NCI-H2107 (cell line): ENCODE results near the gene WNT2.
"Not testable (repeated sequence)": the region's sequence is repeated elsewhere in the genome, so short reads cannot be mapped to it uniquely, and the experiment has no call there.

Experiments used
- DNase-seq: peaks from one replicate; lab custom pipeline; 2025; lab: John Stamatoyannopoulos, UW

The WNT2 gene

DNA sequence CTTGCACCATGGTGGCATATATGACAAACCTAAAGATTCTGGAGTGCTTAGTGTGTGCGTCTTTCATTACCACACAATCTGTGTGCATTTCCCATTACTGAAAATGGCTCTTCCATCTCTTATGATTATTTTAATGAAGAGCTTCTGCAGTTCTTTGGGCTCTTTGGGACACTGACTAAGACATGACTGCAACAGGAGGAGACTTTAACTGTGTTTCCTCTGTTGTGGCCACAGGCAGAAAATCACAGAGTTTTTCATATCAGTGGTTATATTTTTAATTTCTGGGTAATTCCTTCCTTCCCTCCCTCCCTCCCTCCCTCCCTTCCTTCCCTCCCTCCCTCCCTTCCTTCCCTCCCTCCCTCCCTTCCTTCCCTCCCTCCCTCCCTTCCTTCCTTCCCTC is 58.1 kb downstream of the WNT2 start:
- DNase-seq = no peak

DNA sequence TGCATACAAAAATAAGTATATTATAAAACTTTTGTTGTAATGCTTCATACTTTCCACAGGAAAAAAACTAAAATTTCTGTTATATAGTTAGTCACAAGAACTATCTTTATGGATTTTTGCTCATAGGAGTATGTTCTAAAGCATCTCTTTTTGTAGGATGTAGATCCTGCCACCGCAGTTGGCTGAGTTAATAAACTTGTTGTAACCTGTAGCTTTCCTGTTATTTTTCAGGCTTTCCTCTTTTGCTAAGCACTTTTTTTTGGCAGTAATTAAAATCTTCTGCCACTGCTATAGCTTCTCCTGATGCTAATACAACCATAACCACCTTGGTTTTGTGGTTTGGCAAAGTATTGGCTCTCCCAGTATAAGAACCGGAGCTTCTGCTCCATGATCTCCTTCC is 60.3 kb downstream of the WNT2 start:
- DNase-seq = no peak

DNA sequence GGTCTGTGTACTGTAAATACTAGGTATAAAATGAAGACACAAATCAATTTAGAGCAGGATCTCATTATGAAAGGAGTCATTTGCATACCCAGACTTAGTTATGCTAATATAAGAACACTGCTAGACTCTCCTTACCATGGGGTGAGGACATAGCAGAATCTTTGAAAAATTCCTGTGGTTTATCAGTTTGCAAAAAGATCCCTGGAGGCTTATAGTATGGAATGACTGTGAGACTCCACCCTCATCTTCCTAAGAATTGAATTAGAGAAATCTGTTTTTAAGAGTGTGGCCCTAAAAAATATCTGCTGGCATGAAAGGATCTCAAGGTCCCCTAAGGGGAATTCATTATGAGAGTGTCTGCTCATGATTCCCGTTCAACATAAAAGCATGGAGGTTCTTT is 63.2 kb downstream of the WNT2 start:
- no peak for DNase-seq

- no peak for DNase-seq
Observed at GRCh38 chr7:117251687-117252086, 71.2 kb downstream of the WNT2 start.

GRCh38 chr7:117250801-117251200 is 72.1 kb downstream of the WNT2 start:
- no peak for DNase-seq

DNA sequence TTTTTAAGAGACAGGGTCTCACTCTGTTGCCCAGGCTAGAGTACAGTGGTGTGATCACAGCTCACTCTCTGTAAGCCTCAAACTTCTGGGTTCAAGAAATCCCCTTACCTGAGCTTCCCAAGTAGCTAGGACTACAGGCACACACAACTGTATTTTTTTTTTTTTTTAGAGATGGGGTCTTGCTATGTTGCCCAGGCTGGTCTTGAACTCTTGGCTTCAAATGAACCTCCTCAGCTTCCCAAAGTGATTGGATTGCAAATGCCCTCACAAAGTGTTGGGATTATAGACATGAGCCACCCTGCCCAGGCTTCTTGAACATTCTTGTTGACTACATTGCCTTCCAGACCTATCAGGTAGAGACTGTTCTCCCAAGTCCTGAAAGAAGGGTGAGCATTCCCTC is 72.6 kb downstream of the WNT2 start:
- DNase-seq = no peak

DNA sequence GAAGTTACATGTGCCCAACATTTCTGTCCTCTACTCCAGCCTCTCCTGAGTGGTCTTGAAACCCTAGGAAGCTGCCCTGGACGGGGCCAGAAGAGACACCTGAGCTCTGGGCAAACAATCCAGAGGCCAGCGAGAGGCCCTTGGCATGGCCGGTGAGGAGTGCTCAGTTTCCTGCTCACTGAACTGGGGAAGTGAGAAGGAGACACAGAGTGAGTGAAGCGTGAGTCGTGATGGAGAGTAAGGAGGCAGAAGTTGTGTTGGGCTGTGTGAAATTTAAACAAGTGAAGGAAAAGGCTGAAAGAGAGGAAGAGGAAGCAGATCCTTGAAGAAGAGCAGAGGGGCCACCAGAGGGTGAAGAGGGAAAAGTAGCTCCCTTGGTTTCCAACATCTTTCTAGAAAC is 73.2 kb downstream of the WNT2 start:
- no peak for DNase-seq

DNA sequence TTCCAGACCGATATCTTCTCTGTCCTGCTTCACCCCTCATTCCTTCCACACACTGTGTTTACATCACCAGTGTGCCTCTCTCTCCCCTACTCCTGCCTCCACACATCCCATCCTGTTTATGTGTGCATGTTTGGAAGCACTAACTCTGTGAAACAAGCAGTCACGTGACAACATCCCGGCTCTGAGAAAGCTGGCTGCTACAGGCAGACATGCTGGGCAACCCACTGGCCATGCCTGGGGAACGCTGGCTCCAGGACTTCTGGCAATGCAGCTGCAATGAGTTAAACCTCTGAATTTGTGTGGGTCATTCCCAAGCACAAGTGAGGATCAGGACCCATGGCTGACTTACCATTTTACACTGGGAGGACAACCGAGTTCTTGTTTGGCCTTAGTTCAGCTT is 74.0 kb downstream of the WNT2 start:
- no peak for DNase-seq

- no peak for DNase-seq
Observed at GRCh38 chr7:117247809-117248208, 75.0 kb downstream of the WNT2 start.

GRCh38 chr7:117245703-117246102 is 77.2 kb downstream of the WNT2 start:
- not testable (repeated sequence) for DNase-seq

DNA sequence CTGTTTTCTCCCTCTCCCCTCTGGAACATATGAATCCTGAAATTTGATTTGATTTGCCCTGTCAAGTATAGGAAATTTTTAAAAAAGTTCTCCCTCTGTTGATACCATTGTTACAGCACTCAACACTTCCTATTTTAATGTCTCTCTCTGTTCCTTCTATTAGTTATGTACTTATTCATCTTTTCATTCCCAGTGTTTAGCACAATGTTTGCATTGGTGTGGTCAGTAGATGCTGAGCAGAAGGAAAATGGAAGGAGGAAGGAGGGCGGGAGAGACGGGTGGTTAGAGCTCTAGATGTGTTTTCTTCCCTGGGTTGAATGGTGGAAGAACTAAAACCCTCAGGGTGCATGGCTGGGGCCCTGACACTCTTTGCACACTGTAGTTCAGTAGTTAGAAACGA is 79.5 kb downstream of the WNT2 start:
- DNase-seq = no peak

GRCh38 chr7:117241088-117241487 is 81.8 kb downstream of the WNT2 start:
- no peak for DNase-seq

GRCh38 chr7:117238937-117239336 is 83.9 kb downstream of the WNT2 start:
- DNase-seq = no peak

- DNase-seq = no peak
Observed at GRCh38 chr7:117238472-117238871, 84.4 kb downstream of the WNT2 start.

- DNase-seq = no peak
Observed at GRCh38 chr7:117237646-117238045, 85.2 kb downstream of the WNT2 start.

DNA sequence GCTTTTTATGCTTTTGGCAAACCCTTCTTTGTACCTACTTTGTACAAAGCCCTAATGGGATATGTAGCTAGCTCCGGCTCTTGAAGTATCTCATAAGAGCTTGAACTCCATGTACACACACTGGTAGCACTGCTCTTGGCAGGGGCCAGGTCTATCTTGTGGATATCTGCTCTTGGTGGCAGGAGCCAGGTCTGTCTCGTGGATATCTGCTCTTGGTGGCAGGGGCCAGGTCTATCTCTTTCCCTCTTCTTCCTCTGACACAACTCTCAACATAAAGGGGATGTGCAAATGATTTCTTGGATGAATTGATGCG is 91.9 kb downstream of the WNT2 start:
- DNase-seq = no peak

GRCh38 chr7:117230276-117231046 is 92.4 kb downstream of the WNT2 start:
- DNase-seq = no peak

- no peak for DNase-seq
Observed at GRCh38 chr7:117229350-117229749, 93.5 kb downstream of the WNT2 start.

DNA sequence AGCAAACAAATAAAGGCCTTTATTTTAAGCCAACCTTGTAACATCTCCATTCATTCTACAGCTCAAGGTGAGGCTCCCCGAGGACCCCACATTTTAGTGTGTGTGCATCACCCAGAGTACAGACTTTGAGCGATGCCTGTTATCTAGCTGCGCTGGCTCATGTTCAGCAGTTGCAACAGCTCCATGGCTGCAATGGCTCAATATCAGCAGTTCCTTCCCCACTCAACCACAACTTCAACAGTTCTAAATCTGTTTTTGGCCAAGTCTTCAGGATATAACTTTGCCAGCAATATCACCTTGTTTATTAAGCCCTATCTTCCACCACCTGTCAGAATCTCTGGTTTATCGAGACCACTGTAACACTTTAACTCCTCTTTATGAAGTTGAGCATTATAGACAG is 95.8 kb downstream of the WNT2 start:
- no peak for DNase-seq

DNA sequence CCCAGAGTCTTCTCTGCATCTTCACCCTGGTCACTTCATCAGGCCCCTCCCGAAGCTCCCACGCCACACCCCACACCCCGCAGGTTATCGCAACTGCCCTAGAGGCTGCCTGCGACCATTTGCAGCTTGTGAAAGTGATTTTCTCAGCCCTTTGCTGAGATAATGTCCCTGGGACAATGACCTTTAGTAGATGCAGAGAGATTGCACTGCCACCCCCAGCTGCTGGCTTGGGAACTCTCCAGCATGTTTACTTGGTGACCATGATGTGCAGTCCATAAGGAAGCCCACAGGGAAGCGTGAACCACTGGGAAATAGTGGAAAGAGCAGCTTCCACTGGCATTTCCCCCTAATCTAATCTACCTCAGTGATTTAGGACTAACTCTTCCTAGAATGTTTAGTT is 97.3 kb downstream of the WNT2 start:
- no peak for DNase-seq
